B cell (primary cell): ENCODE data around the gene CUTC. TPM values are rescaled to one million over a fixed set of nuclear protein-coding genes. Genes with fewer than 3 reads are reported as not detected.

Experiments used
- ATAC-seq: fragments of 200-7000 bp; cut with Tn5 transposase; one replicate; pipeline ENCODE4 v1.10.0; 2021; ENCODE audit warnings: low read depth, mild to moderate bottlenecking, moderate number of reproducible peaks, moderate library complexity
- CTCF ChIA-PET: fragments of 350-600 bp; sonication (Branson Sonifier 250); formaldehyde crosslinking; loops from one replicate; lab custom pipeline; 2021; ENCODE audit warnings: antibody characterized with exemption, inconsistent platforms; lab: Charles Lee
- POLR2A ChIA-PET: fragments of 350-600 bp; sonication (Branson Sonifier 250); formaldehyde crosslinking; loops from one replicate; lab custom pipeline; 2021; ENCODE audit warnings: antibody characterized with exemption; lab: Charles Lee
- DNase-seq: peaks from one replicate; pipeline ENCODE4 v3.0.0; 2013
- H2AFZ ChIP-seq: 2 replicates; pipeline ENCODE4 v1.6.1; 2012; ENCODE audit warnings: mild to moderate bottlenecking, low read depth, low read length; ENCODE audit not compliant: insufficient read depth, poor library complexity, severe bottlenecking
- H3K27ac ChIP-seq, 2 donors: 1 replicate in 1 of 2; 2 replicates in 1 of 2; pipeline ENCODE4 v1.5.1; 2012 to 2013; ENCODE audit warnings: low read length in 2 of 2, mild to moderate bottlenecking in 2 of 2, moderate library complexity in 1 of 2
- H3K27me3 ChIP-seq, 4 experiments: fragments of 200-600 bp in 1 of 4; sonication (generic) in 1 of 4; replicated peaks in 1 of 4; 1 replicate in 2 of 4; 2 replicates in 2 of 4; pipeline versions ENCODE4 v1.6.1 to v1.7.0; 2013 to 2016; ENCODE audit warnings: low read length in 3 of 4, mild to moderate bottlenecking in 2 of 4, mixed read lengths in 1 of 4, moderate library complexity in 1 of 4; ENCODE audit not compliant: insufficient read depth in 4 of 4, control insufficient read depth in 3 of 4; ENCODE audit errors: control extremely low read depth in 1 of 4
- H3K36me3 ChIP-seq, 2 experiments: replicated peaks in 1 of 2; 1 replicate in 1 of 2; 2 replicates in 1 of 2; pipeline versions ENCODE4 v1.6.1 to v1.7.1; 2013; ENCODE audit warnings: low read length in 1 of 2; ENCODE audit not compliant: insufficient read depth in 2 of 2, control insufficient read depth in 1 of 2; ENCODE audit errors: control extremely low read depth in 1 of 2, extremely low read depth in 1 of 2
- H3K4me1 ChIP-seq, 2 donors: fragments of 200-600 bp in 1 of 2; sonication (generic) in 1 of 2; 1 replicate in 1 of 2; 2 replicates in 1 of 2; pipeline versions ENCODE4 v1.5.1 to v1.6.1; 2013 to 2017; ENCODE audit warnings: low read length in 2 of 2; ENCODE audit not compliant: control insufficient read depth in 2 of 2, insufficient read depth in 2 of 2
- H3K4me2 ChIP-seq: replicated peaks from 2 replicates; pipeline ENCODE3; 2012; ENCODE audit warnings: mild to moderate bottlenecking, low read depth, low read length; ENCODE audit not compliant: poor library complexity, severe bottlenecking
- H3K4me3 ChIP-seq, 5 experiments: fragments of 200-600 bp in 1 of 5; sonication (generic) in 1 of 5; 1 replicate in 3 of 5; 2 replicates in 2 of 5; pipeline versions ENCODE4 v1.5.1 to v1.7.0; 2011 to 2016; ENCODE audit warnings: low read length in 4 of 5, mild to moderate bottlenecking in 4 of 5, low read depth in 2 of 5, control low read depth in 1 of 5, moderate library complexity in 1 of 5; ENCODE audit not compliant: insufficient read depth in 1 of 5; ENCODE audit errors: control extremely low read depth in 1 of 5, extremely low read depth in 1 of 5
- H3K79me2 ChIP-seq: fragments of 200-600 bp; sonication (generic); one replicate; pipeline ENCODE4 v1.6.0; 2016; ENCODE audit warnings: low read length; ENCODE audit not compliant: control insufficient read depth, insufficient read depth
- H3K9ac ChIP-seq: fragments of 200-600 bp; sonication (generic); 2 replicates; pipeline ENCODE4 v1.6.1; 2017; ENCODE audit warnings: mild to moderate bottlenecking, low read length, moderate library complexity
- H3K9me3 ChIP-seq, 3 donors: one replicate each; pipeline versions ENCODE4 v1.6.1 to v1.7.1; 2013; ENCODE audit warnings: low read length in 2 of 3; ENCODE audit not compliant: control insufficient read depth in 2 of 3, insufficient read depth in 1 of 3; ENCODE audit errors: control extremely low read depth in 1 of 3
- H4K20me1 ChIP-seq: 2 replicates; pipeline ENCODE4 v1.6.0; 2012; ENCODE audit warnings: mild to moderate bottlenecking, low read length; ENCODE audit not compliant: insufficient read depth, control insufficient read depth, poor library complexity, severe bottlenecking
- H3K27ac Mint-ChIP-seq: one replicate; pipeline ENCODE4 v1.8.0; 2021; ENCODE audit warnings: mixed read lengths
- H3K27me3 Mint-ChIP-seq: one replicate; pipeline ENCODE4 v1.8.0; 2021; ENCODE audit warnings: mixed read lengths
- H3K4me1 Mint-ChIP-seq: one replicate; pipeline ENCODE4 v1.8.0; 2021; ENCODE audit warnings: mixed read lengths
- H3K4me3 Mint-ChIP-seq: one replicate; pipeline ENCODE4 v1.8.0; 2021; ENCODE audit warnings: mixed read lengths
- H3K9me3 Mint-ChIP-seq: one replicate; pipeline ENCODE4 v1.8.0; 2022; ENCODE audit warnings: mixed read lengths; ENCODE audit not compliant: insufficient read depth
- CTCF ChIP-seq: fragments of 200-600 bp; IDR thresholded peaks from one replicate; pipeline ENCODE4 v1.8.0; 2022; ENCODE audit warnings: antibody characterized with exemption, mild to moderate bottlenecking
- EZH2 ChIP-seq: IDR thresholded peaks from 2 replicates; pipeline ENCODE4 v1.6.1; 2012; ENCODE audit warnings: borderline replicate concordance, low read depth, mild to moderate bottlenecking, moderate library complexity, low read length; ENCODE audit not compliant: insufficient read depth, poor library complexity, severe bottlenecking
- WGBS: methylation state at CpG from one replicate; pipeline ENCODE4 v1.1.5; 2013; ENCODE audit warnings: missing lambda C conversion rate; ENCODE audit not compliant: insufficient coverage; 5-methylcytosine and 5-hydroxymethylcytosine counted together
- intact Hi-C: fragments of 100-400 bp; cut with micrococcal nuclease; formaldehyde crosslinking; loops from one replicate; pipeline ENCODE4 v1.10.0; 2022
- polyA plus RNA-seq: library from polyadenylated mRNA; depleted of rRNA; stranded (reverse); fragments of >200 nt; gene quantifications from 2 replicates; pipeline ENCODE4 v1.2.3, GENCODE V29; 2012
- total RNA-seq, 2 donors: library from RNA; stranded (reverse); fragments of 120-200 nt in 1 of 2; gene quantifications; 1 replicate in 1 of 2; 2 replicates in 1 of 2; pipeline versions ENCODE4 v1.2.3 to v1.2.4, GENCODE V29; 2013 to 2022

CUTC gene
- total and polyA plus RNA-seq, 2 donors (not counting 1 experiment from before 2014, with no cell fraction given): 22.8 to 33.3 TPM

- H3K36me3 ChIP-seq: no peaks in the 10 kb centered on the region
- Mint-ChIP-seq H3K27ac (no peak overlapping the region), H3K4me3 (no peak overlapping the region), H3K9me3 (no peaks in the 10 kb centered on the region), H3K27me3 (no peaks in the 10 kb centered on the region), H3K4me1 (no peaks in the 10 kb centered on the region)
- no peak overlapping the region for H2AFZ ChIP-seq
- H4K20me1 ChIP-seq: no peaks in the 10 kb centered on the region
- WGBS: 100% methylated on average over 1 of the region's 4 CpGs
- no peak overlapping the region for H3K9ac ChIP-seq
- intact Hi-C loops: no loop called here
- no peak overlapping the region for H3K4me3 ChIP-seq
- POLR2A ChIA-PET: interaction anchor here (0.6 kb wide), 1 partner anchor 483 kb away, joined by 3 read pairs; no protein-coding TSS in a partner anchor
- no peak for DNase-seq
- no peak overlapping the region for H3K27ac ChIP-seq
- H3K4me1 ChIP-seq: no peaks in the 10 kb centered on the region
- H3K27me3 ChIP-seq: no peaks in the 10 kb centered on the region
- H3K9me3 ChIP-seq: no peaks in the 10 kb centered on the region
- no peak overlapping the region for H3K4me2 ChIP-seq
- TF ChIP-seq EZH2 (no peak), CTCF (no peak)
- no peaks in the 10 kb centered on the region for H3K79me2 ChIP-seq
- no peak for ATAC-seq
- CTCF ChIA-PET: no interaction called here
Measured at GRCh38 chr10:99770408-99771045, 38.5 kb downstream of the CUTC start.

- Histone ChIP-seq H2AFZ (no peak overlapping the region), H3K9ac (no peak overlapping the region), H4K20me1 (no peaks in the 10 kb centered on the region), H3K4me3 (no peak overlapping the region), H3K79me2 (no peaks in the 10 kb centered on the region), H3K4me1 (peaks cover 18 to 25% of the 10 kb centered on the region in 2 donors), H3K27me3 (no peaks in the 10 kb centered on the region), H3K36me3 (no peaks in the 10 kb centered on the region), H3K9me3 (no peaks in the 10 kb centered on the region), H3K4me2 (no peak overlapping the region), H3K27ac (no peak overlapping the region)
- POLR2A ChIA-PET: no interaction called here
- Mint-ChIP-seq H3K27me3 (no peaks in the 10 kb centered on the region), H3K4me1 (peaks cover 27% of the 10 kb centered on the region), H3K27ac (no peak overlapping the region), H3K4me3 (no peak overlapping the region), H3K9me3 (no peaks in the 10 kb centered on the region)
- no peak for DNase-seq
- CTCF ChIA-PET: no interaction called here
- no peak for ATAC-seq
- intact Hi-C loops: no loop called here
- no peak for TF ChIP-seq EZH2
- TF ChIP-seq CTCF: no peak
Measured at GRCh38 chr10:99775850-99776249, 43.8 kb downstream of the CUTC start.
